Esophagus (tissue), 2 donors: ENCODE data around the gene PHACTR3. TPM values are rescaled to one million over a fixed set of nuclear protein-coding genes. Genes with fewer than 3 reads are reported as not detected.

Experiments
- H3K27ac ChIP-seq, 2 donors: one replicate each; pipeline ENCODE4 v1.5.1; 2013; ENCODE audit warnings: low read depth in 2 of 2, mild to moderate bottlenecking in 2 of 2, inconsistent platforms in 1 of 2, low read length in 1 of 2, moderate library complexity in 1 of 2
- H3K27me3 ChIP-seq, 2 donors: one replicate each; pipeline ENCODE4 v1.6.1; 2013; ENCODE audit warnings: low read length in 2 of 2, control low read depth in 1 of 2, mild to moderate bottlenecking in 1 of 2; ENCODE audit not compliant: insufficient read depth in 2 of 2, control insufficient read depth in 1 of 2
- H3K36me3 ChIP-seq, 2 donors: one replicate each; pipeline ENCODE4 v1.6.1; 2013; ENCODE audit warnings: low read length in 1 of 2; ENCODE audit not compliant: control insufficient read depth in 2 of 2, insufficient read depth in 2 of 2
- H3K4me1 ChIP-seq, 2 donors: one replicate each; pipeline ENCODE4 v1.6.1; 2013; ENCODE audit warnings: low read length in 1 of 2; ENCODE audit not compliant: control insufficient read depth in 2 of 2, insufficient read depth in 2 of 2
- H3K4me3 ChIP-seq, 2 donors: one replicate each; pipeline ENCODE4 v1.5.1; 2013; ENCODE audit warnings: low read length in 2 of 2, mild to moderate bottlenecking in 2 of 2, low read depth in 1 of 2, moderate library complexity in 1 of 2
- H3K9me3 ChIP-seq, 2 donors: one replicate each; pipeline ENCODE4 v1.6.1; 2013; ENCODE audit warnings: mild to moderate bottlenecking in 2 of 2, low read depth in 1 of 2, low read length in 1 of 2, moderate library complexity in 1 of 2; ENCODE audit not compliant: control insufficient read depth in 2 of 2, insufficient read depth in 1 of 2
- WGBS, 2 donors: extraction: QIAGEN DNeasy Blood & Tissue Kit; methylation state at CpG; one replicate each; pipeline ENCODE4 v1.1.7; 2013; 5-methylcytosine and 5-hydroxymethylcytosine counted together
- polyA plus RNA-seq, 2 donors: library from polyadenylated mRNA; stranded (reverse); fragments of 200-250 nt; gene quantifications; one replicate each; pipeline ENCODE4 v1.2.3, GENCODE V29; 2013
- donor health status: healthy with polysubstance abuse.
- donor health status: Bipolar disorder and iron deficiency.

Gene PHACTR3
- polyA plus RNA-seq, 2 donors: 0.27 to 0.83 TPM

- WGBS, 2 donors: 92 to 93% methylated on average over 3 of the region's 3 CpGs
- H3K27me3 ChIP-seq: peaks cover 4 to 9% of the 10 kb centered on the region in 2 donors
- H3K4me3 ChIP-seq: no peak overlapping the region
- no peaks in the 10 kb centered on the region for H3K9me3 ChIP-seq
- H3K4me1 ChIP-seq: no peaks in the 10 kb centered on the region
- no peaks in the 10 kb centered on the region for H3K36me3 ChIP-seq
- H3K27ac ChIP-seq: no peak overlapping the region
These were observed 4.4 kb upstream of the PHACTR3 start for GRCh38 chr20:59599941-59600340.

DNA sequence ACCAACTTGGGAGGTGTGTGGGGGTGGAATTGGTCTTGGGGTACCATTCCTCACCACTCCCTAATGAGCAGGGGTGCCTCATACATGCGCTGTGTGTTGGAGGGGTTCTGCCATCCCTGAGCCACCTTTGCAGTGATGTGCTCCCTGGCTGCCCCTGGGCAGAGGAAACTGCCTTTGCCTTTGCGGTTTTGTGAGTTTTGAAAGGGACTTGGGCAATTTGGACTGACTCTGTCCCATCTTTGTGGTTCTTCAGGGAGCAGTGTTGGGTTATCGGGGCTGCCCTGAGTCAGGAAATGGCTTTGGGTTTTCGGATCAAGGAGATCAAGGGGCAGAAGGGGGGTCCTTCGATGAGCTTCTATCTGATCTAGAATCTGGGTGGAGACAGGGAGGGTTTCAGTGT is 3.9 kb upstream of the PHACTR3 start:
- Histone ChIP-seq H3K36me3 (no peaks in the 10 kb centered on the region), H3K4me1 (peaks cover 0 to 2% of the 10 kb centered on the region in 2 donors), H3K27me3 (peaks cover 6 to 9% of the 10 kb centered on the region in 2 donors), H3K9me3 (no peaks in the 10 kb centered on the region), H3K27ac (no peak overlapping the region), H3K4me3 (no peak overlapping the region)
- WGBS, 2 donors: 85% methylated on average over 5 of the region's 5 CpGs

- H3K4me1 ChIP-seq: peaks cover 0 to 2% of the 10 kb centered on the region in 2 donors
- no peak overlapping the region for H3K4me3 ChIP-seq
- WGBS, 2 donors: 63 to 67% methylated on average over 3 of the region's 3 CpGs
- peaks cover 9 to 13% of the 10 kb centered on the region in 2 donors for H3K27me3 ChIP-seq
- no peak overlapping the region for H3K27ac ChIP-seq
- no peaks in the 10 kb centered on the region for H3K36me3 ChIP-seq
- no peaks in the 10 kb centered on the region for H3K9me3 ChIP-seq
These were observed 1.7 kb upstream of the PHACTR3 start for GRCh38 chr20:59602546-59603080.

DNA sequence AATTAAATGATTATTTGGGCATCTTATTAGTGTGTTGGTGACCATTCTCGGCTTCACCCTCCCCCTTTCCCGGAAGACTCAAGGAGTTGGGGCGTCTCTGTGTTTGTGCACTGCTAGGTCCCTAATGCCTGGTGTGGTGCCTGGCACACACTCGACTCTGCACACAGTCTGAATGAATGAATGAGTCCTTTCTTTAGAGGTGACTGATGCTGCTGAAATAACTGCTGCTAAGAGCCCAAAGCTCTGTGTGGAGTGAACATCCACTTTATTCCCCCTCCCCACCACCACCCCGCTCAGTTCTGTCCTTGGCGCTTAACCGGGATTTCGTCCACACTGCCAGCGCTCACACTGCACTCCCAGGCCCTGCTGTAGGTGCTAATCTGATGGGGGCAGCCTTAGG is 1.2 kb upstream of the PHACTR3 start:
- H3K4me3 ChIP-seq: no peak overlapping the region

GRCh38 chr20:59604741-59605600 is 631 bp downstream of the PHACTR3 start:
- H3K4me1 ChIP-seq: peaks cover 0 to 2% of the 10 kb centered on the region in 2 donors
- H3K36me3 ChIP-seq: no peaks in the 10 kb centered on the region
- H3K27me3 ChIP-seq: peaks cover 9 to 17% of the 10 kb centered on the region in 2 donors
- 1 to 2% methylated on average over 83 to 88 of the region's 88 CpGs for WGBS, 2 donors
- H3K27ac ChIP-seq: no peak overlapping the region
- H3K9me3 ChIP-seq: no peaks in the 10 kb centered on the region
- no peak overlapping the region for H3K4me3 ChIP-seq

More for the DNA sequence above, 1.2 kb upstream of the PHACTR3 start:
- peaks cover 0 to 2% of the 10 kb centered on the region in 2 donors for H3K4me1 ChIP-seq
- H3K27ac ChIP-seq: no peak overlapping the region
- no peaks in the 10 kb centered on the region for H3K9me3 ChIP-seq
- no peaks in the 10 kb centered on the region for H3K36me3 ChIP-seq
- H3K27me3 ChIP-seq: peaks cover 9 to 13% of the 10 kb centered on the region in 2 donors
- 73 to 76% methylated on average over 9 of the region's 9 CpGs for WGBS, 2 donors

DNA sequence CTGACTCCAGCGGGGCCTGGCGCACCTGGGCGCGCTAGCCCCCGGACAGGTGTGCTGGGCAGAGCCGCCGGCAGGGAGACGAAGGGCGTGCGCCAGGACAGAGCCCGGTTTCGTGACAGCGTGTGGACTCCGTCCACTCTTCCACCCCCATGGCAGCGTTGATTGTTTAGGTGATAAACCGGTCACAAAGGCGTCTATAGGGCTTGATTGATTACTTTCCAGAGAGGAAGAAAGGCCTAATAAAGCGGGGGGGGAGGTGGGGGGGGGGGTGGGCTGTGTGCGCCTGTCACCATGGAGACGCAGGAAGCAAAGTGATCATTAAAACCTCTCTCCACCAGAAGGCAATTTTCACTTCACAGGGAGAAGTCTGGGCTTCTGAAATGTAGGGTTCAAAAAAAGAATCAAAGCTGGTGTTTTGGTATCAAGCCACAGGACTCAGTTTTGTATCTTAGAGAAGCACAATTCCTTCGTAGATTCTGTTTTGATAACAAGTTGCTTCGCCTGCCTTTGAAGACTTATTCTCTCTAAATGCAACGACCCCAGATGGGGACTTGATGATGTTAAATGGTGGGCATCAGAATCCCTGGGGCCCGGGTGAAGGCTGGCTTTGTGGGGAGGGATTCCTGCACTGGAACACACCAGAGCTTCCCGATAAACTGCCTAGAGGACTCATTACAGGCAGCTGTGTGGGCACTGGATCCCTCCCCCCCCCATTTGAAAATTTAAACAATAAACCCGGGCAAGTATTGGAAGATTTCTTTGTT is 1.4 kb downstream of the PHACTR3 start:
- no peaks in the 10 kb centered on the region for H3K36me3 ChIP-seq
- H3K4me3 ChIP-seq: no peak overlapping the region
- H3K4me1 ChIP-seq: peaks cover 0 to 2% of the 10 kb centered on the region in 2 donors
- no peak overlapping the region for H3K27ac ChIP-seq
- WGBS, 2 donors: 12 to 18% methylated on average over 26 of the region's 26 CpGs
- H3K9me3 ChIP-seq: peaks cover 0 to 2% of the 10 kb centered on the region in 2 donors
- H3K27me3 ChIP-seq: peaks cover 9 to 17% of the 10 kb centered on the region in 2 donors

DNA sequence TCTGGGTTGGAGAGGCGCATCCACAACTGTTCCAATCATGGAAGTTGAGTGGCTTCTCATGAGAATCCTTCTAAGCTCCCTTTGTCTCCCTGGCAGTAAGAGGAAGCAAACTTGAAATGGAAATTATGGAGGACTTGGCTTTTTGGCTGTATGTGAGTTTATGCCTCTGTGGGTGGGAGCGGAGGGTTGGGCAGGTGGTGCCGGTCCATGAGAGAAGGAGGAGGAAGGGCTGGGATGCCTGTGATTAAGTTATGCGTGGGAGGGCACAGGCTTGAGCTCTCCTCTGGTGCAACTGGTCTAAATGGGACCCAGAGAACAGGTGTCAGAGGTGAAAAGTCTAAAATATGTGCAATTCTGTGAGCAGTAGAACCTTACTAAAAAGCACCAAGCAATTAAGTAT is 2.2 kb downstream of the PHACTR3 start:
- H3K4me1 ChIP-seq: peaks cover 0 to 2% of the 10 kb centered on the region in 2 donors
- WGBS, 2 donors: 70 to 72% methylated on average over 4 of the region's 4 CpGs
- no peak overlapping the region for H3K4me3 ChIP-seq
- H3K36me3 ChIP-seq: no peaks in the 10 kb centered on the region
- peaks cover 9 to 17% of the 10 kb centered on the region in 2 donors for H3K27me3 ChIP-seq
- no peak overlapping the region for H3K27ac ChIP-seq
- H3K9me3 ChIP-seq: peaks cover 0 to 2% of the 10 kb centered on the region in 2 donors

GRCh38 chr20:59608396-59608795 is 4.1 kb downstream of the PHACTR3 start:
- Histone ChIP-seq H3K36me3 (no peaks in the 10 kb centered on the region), H3K4me1 (peaks cover 0 to 2% of the 10 kb centered on the region in 2 donors), H3K9me3 (peaks cover 0 to 2% of the 10 kb centered on the region in 2 donors), H3K27ac (no peak overlapping the region), H3K4me3 (no peak overlapping the region), H3K27me3 (peaks cover 3 to 13% of the 10 kb centered on the region in 2 donors)
- 84 to 86% methylated on average over 6 of the region's 6 CpGs for WGBS, 2 donors

GRCh38 chr20:59608871-59609270 is 4.5 kb downstream of the PHACTR3 start:
- Histone ChIP-seq H3K4me3 (no peak overlapping the region), H3K27me3 (peaks cover 3 to 13% of the 10 kb centered on the region in 2 donors), H3K4me1 (peaks cover 0 to 2% of the 10 kb centered on the region in 2 donors), H3K9me3 (peaks cover 0 to 2% of the 10 kb centered on the region in 2 donors), H3K36me3 (no peaks in the 10 kb centered on the region), H3K27ac (no peak overlapping the region)
- WGBS, 2 donors: 73 to 78% methylated on average over 5 of the region's 5 CpGs
